Pons (tissue), 1 donor: ENCODE data around the gene MYLK3.
A peak's percentile ranks its signal among the peaks of the same experiment; 100 is the strongest.
"Not testable (repeated sequence)": the region's sequence is repeated elsewhere in the genome, so short reads cannot be mapped to it uniquely, and the experiment has no call there.

Experiments used
- DNase-seq: peaks from one replicate; pipeline ENCODE4 v3.0.0-alpha.2; 2016; ENCODE audit warnings: low spot score

The MYLK3 gene

DNA sequence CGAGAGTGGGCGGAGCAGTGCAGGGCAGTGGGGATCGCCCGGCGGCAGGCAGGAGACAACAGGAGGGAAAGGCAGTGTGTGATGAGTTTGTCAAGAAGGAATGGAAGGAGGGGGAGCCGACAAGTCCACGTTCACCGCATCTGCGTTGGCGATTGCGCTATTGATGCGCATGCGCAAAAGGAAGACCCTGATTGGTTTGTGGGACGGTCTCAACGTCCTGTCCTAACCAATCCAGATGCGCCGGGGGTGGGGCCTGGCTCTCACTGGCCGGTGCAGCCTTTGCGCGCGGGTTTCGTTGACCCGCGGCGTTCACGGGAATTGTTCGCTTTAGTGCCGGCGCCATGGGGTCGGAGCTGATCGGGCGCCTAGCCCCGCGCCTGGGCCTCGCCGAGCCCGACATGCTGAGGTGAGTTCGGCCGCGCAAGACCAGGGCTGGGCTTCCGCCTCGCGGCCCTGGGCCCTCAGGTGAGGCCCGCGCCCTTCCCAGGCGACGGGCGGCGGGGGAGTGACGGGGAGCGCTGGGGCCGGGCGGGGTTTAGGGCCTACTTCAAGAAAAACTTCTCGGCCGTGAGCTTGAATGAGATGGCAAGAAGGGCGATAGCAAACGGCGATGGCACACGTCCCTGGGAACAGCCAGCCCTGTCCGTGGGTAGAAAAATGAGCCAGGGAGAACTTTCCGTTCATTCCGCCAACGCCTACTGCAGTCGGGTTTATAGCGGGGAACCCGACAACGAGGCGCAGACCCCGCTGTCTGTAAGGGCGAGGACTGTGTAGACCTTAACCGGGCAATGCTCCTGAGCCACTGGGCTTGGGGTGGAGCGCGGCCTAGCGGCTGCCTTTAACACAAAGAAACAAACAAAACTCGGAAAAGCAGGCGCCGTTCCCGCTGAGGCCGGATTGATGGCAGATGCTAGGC lies 58.5 kb downstream of the MYLK3 start, which contains the start of gene ORC6:
Gene ORC6, plus strand, starts transcription at position 295 of the 916 bp plus-strand sequence. Its CDS starts 47 bp downstream, at position 342.
- peak; percentile 97 for DNase-seq

DNA sequence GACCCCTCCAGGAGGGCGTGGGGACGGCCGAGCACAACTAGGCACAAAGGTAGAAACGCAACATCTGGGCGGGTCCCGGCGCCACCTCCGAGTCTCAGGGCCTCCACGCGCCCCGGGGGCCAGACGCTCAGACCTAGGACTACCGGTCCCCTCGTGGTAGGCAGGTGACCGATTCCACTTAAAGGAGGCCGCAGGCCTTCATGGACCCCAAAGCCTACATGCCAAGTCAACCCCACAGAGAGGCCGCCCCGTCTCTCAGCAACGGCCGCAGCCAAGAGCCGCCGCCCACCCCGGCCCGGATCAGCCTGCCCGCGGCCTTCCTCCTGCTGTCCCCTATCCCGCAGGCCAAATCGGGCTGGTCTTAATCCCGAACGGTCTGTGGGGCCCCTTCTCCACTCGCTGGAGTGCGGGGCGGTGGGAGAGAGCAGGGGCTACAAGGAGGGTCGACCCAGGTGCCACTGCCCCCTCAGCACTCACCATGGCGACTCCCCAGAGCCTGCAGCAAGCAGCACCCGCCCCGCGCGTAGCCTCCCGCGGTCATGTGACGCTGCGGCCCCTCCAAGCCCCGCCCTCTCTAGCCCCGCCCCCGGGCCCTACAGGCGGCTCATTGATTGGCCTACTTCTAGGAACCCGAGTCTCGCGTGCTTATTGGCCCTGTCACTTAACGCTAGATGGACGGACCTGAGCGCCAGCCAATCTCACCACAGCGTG lies 59.3 kb downstream of the MYLK3 start, which contains the start of gene VPS35:
Gene VPS35, minus strand, starts transcription at position 525 of the 711 bp plus-strand sequence. Its CDS starts 45 bp downstream, at position 480.
- DNase-seq = peak; percentile 99

DNA sequence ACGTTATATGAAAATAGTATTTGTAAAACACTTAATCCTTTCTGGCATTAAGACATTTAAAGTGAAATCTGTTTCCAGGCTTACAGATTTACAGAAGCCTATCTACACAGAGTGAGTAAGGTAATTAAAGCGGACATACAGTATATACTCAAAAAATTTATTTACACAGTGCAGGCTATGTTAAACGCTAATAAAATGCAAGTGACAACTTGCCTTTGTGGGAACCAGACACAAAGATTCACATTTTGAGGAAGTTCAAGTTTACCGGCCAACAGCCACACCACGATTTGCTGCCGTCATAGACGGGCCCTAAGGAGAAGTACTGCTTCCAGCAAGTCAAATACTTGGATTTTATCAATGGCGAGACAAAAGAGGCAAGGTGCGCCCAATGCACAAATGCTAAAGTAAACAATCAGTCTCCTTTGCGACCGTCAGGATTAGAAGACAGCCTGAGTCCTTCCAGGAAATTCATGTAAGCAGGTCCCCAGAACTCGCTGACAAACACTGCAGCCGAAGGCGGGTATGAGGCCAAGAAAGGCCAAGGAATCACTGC lies 60.0 kb downstream of the MYLK3 start:
- peak; percentile 68 for DNase-seq

DNA sequence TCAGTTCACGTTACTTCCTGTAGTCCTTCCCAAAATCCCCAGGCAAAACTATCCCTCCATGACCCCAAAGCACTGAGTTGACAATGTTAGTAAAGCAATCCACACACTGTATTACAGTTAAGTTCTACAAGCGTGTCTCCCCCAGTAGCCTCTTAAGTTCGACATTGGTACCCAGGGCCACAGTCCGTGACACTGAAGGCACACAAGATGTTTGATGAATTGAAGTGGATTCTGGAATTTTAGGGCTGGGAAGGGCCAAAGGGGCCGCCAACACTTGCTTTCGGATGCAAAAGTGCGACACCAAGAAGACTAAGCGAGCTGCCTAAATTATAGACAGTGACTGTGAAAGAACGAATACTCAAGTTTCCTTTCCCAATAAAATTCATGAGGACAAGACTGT lies 60.7 kb downstream of the MYLK3 start:
- DNase-seq = no peak

DNA sequence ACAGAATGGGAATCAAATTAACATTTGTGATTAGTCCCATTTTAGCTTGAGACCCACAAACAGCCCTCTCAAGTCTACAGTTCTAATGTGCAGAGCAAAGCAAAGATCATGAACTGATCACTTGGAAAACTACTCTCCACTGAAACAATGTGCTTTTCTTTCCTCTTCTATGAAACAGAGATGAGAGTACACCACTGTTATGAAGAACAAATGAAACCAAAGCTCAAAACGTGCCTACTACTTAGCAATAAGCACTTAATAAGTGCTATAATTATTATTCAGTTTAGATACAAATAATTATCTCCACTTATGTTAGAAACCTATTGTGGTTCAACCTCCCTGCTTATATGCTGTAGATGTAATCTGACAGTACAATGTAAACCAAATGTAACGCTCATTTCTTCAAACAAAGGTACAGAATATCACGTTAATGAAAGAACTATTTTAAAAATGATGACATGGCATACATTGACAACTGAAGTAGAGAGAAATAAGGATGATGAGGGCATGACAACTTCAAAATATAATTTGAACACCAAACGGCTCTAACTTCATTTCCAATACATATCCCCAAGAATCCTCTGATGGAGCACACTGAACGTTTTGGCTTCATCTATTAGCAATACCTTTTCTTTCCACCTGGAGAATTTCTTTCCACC lies 61.2 kb downstream of the MYLK3 start:
- DNase-seq = no peak

DNA sequence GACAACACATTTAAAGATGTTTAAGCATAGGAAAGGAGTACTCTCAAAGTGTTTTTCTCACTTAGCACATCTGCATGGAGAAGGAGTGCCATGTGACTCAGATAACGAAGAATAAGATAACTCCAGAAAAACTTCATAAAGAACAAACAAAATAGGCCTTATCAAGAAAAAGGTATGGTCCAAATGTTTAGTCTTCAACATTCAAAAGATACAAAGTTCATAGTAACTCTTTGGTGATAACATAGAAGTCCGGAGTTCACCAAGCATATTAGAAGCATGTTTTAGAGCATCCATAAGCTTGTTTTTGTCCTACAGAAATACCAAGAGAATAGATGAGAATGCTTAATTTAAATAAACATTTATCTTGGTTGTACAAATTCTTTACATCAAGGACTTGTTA lies 66.3 kb downstream of the MYLK3 start:
- DNase-seq = not testable (repeated sequence)

DNA sequence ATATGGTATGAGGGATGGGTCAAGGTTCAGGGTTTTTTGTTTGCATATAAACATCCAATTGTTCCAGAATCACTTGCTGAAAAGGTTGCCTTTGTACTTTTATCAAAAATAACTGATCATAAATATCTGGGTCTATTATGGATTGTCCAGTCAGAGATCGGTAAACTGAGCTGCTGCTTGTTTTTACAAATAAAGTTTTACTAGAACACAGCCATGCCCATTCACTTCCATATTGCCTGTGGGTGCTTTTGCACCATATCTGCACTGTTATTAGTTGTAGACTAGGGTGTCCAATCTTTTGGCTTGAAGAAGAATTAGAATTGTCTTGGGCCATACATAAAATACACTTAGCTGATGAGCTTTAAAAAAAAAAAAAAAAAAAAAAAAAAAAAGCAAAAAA lies 70.2 kb downstream of the MYLK3 start:
- DNase-seq = not testable (repeated sequence)

DNA sequence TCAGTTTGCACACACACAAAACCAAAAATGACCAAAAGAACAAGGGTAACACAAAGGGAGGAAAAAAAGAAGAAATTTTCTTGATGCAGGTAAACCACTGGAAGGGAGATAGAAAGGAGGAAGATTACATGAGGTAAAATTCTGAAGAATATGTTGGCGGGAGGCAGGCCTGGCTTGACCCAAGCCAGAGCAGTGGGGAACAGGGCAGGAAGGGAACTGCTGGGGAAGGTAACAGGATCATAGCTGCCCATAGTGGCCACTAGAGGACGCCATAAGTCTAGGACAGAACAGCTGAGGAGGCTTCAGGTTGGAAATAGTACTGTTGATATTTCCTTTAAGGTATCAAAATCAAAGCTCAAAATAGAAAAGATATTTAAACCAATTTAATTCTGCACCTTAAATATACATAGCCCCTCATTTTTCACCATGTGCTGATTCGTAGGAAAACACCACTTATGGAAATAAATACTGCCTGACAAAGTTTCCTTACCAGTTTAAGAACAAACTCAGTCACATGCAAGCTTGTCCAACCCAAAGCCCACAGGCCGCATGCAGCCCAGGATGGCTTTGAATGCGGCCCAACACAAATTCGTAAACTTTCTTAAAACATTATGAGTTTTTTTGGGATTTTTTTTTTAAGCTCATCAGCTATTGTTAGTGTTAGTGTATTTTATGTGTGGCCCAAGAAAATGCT lies 74.7 kb downstream of the MYLK3 start:
- DNase-seq = peak; percentile 67

DNA sequence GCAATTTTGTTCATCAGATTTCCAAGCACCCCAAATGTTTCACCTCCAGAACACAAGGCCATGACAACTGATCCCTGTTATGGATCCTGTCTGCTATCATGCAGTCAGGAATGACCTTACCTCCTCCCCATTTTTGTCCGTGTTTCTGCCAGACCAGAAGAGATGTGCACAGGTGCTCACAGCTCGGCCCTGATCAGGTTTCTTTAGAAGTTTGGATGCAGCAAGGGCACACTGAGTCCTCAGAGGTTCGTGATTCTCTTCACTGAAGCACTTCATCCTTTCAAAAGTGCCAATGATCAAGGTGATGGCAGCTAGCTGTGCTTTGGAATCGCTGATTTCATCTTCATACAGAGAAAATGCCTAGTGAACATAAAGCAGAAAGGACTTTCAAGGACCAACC lies 86.0 kb downstream of the MYLK3 start:
- DNase-seq = no peak

DNA sequence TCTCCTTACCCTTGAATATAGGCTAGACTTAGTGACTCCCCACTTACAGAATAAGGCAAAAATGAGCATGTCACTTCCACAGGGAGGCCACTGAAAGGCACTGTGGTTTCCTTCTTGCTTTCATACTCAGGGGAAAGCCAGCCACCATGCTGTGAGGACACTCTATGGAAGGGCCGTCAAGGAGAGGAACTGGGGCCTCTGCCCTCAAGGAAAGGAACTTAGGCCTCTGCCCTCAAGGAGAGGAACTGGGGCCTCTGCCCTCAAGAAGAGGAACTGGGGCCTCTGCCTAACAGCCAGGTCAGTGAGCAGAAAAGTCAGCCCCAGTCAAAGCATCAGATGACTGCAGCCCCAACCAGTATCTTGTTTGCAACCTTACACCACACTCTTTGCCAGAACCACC lies 89.2 kb downstream of the MYLK3 start:
- peak; percentile 77 for DNase-seq
